ENCODE results near the gene ELN.
A peak's percentile ranks its signal among the peaks of the same experiment; 100 is the strongest.
"Not testable (repeated sequence)": the region's sequence is repeated elsewhere in the genome, so short reads cannot be mapped to it uniquely, and the experiment has no call there.

Gene ELN

DNA sequence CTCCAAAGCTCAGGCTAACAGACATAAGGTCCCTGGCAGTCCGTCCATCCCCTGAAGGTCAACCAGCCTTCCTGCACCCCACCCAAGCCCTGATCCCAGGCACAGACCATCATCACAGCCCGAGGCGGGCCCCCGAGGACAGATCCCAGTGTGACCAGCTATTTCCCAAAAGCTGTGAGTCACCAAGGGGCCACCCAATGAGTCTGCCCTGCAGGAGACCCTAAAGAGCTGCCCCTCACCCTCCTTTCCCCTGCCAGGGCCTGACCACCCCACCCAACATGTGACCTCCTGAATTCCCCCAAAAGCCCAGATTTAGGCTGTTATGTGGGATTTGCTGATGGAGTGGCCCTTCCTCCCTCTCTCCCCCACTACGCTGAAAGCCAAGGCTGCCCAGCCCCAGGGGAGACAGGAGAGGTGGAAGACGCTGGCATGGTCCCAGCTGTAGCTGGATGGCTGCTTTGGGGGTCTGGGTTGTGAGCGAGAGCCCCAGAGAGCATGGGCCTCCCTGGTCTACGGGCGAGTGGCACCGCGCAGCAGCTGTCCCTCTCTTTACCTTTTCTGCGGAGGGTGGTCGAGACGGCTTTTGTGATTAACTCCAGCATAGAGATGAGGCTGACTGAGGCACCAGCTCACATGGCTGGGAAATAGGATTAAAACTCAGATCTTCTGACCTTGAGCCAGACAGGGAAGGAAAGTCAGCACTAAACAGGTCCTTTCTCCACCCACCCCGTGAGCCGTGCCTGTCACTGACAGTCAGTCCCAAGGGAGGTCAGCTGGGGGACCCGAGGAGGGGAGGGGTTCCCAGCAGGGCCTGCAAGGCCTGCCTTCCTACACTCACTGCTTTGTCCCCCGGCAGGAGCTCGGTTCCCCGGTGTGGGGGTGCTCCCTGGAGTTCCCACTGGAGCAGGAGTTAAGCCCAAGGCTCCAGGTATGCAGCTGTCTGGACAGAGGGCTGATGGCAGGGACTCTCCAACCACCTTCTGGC is 16.7 kb downstream of the ELN start:
- DNase-seq = no peak

- DNase-seq = not testable (repeated sequence)
Observed at GRCh38 chr7:74046581-74046980, 18.6 kb downstream of the ELN start.

DNA sequence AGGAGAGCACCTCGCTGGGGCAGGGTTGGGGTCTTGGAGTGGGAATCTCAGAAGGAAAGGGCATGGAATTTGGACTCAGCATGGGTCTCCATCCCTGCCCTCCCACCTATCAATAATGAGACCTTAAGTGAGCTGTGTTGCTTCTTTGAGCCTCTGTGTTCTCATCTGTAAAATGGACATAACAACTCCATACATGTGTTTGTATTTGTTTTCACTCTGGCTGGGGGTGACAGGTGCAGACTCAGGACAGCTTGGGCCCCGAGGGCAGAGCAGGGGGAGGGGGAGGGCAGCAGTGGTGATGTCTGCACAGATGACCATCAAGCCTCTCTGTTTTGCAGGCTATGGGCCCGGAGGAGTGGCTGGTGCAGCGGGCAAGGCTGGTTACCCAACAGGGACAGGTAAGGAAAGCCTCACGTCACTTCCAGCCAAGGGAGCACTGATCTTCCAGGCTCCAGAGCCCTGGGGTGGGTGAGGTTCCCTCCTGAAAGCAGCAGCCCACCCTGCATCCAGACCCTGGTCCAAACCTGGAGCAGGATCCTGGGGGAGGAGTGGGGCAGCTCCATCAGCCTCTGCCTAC is 19.9 kb downstream of the ELN start:
- no peak for DNase-seq

GRCh38 chr7:74048999-74049599 is 21.1 kb downstream of the ELN start:
- no peak for DNase-seq

- DNase-seq = no peak
Observed at GRCh38 chr7:74049997-74050798, 22.2 kb downstream of the ELN start.

DNA sequence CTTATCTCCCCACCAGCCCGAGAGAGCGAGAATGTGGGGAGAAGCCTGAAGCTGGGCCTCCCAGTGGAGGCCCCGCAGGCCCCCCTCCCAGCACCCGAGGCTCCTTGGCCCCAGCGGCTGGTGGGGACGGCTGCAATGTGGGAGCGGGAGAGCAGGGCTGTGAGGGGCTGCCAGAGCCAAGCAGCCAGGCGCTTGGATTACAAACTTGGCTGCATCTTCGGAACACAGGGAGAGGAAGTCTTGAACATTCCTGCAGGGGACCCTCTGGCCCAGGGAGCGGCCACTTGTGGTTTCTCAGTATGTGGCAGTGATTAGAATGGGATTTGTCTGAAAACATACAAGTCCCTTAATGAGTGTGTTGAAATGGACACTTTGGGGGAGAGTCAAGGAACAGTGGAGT is 23.2 kb downstream of the ELN start:
- DNase-seq = no peak

DNA sequence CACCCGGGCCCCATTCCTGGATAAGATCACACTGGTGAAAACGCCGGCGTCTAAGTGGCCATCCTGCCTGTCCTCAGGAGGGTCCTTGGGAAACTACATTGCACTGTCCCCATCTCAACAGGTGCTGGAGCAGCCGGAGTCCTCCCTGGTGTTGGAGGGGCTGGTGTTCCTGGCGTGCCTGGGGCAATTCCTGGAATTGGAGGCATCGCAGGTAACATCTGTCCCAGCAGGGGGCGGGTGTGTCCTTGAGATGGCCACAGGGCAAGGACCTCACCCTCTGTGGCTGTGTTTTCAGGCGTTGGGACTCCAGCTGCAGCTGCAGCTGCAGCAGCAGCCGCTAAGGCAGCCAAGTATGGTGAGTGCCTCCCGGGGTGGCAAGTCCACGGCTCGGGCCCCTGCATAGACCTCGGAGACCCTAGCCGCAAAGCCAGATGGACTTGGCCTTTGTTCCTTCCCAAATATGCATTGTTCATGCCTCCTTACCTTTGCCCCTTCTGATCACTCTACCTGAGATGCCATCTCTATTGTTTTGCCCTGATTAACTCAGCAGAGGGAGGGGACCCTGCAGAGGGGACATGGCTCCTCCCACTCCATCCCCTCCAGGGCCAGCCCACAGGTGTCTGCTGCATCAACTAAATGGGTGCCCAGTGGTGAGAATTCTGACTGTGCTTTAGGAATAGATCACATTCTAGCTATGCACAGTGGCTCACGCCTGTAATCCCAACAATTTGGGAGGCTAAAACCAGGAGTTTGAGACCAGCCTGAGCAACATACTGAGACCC is 23.8 kb downstream of the ELN start:
- DNase-seq = no peak

- no peak for DNase-seq
Observed at GRCh38 chr7:74052628-74053027, 24.7 kb downstream of the ELN start.

DNA sequence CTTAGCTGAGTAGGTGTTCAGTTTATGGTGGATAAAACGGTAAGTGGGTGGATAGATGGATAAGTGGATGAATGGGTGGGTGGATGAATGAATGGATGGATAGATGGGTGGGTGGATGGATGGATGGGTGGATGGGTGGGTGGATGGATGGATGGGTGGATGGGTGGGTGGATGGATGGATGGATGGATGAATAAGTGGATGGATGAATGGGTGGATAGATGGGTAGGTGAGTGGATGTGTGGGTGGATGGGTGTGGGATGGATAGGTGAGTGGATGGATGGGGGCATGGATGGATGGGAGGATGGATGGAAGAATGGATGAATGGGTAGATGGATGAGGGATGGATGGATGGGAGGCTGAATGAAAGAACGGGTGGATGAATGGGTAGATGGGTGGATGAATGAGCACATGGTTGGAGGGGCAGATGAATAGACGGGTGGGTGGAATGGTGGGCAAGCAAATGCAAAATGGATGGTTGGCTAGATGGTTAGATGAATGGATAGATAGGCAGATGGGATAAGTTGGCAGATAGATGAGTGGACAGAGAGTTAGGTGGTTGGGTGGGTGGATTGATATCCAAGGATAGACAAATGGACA is 25.7 kb downstream of the ELN start:
- DNase-seq = no peak

GRCh38 chr7:74056096-74056915 is 28.3 kb downstream of the ELN start:
- DNase-seq = no peak

GRCh38 chr7:74057216-74057925 is 29.4 kb downstream of the ELN start:
- no peak for DNase-seq

GRCh38 chr7:74057987-74058386 is 30.0 kb downstream of the ELN start:
- no peak for DNase-seq

DNA sequence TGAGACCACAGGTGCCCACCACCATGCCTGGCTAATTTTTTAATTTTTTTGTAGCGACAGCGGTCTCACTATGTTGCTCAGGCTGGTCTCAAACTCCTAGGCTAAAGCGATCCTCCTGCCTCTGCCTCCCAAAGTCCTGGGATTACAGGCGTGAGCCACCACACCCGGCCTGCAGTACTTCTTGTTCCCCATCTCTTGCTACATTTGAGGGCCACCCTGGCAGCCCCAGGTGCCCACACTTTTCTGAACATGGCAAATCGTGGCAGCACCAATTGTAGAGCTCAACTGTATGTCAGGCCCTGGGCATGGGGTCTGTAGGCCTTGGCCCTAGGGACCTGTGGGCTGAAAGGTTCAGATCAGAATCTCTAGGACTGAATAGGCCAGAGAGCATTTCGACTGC is 30.5 kb downstream of the ELN start:
- DNase-seq = no peak

DNA sequence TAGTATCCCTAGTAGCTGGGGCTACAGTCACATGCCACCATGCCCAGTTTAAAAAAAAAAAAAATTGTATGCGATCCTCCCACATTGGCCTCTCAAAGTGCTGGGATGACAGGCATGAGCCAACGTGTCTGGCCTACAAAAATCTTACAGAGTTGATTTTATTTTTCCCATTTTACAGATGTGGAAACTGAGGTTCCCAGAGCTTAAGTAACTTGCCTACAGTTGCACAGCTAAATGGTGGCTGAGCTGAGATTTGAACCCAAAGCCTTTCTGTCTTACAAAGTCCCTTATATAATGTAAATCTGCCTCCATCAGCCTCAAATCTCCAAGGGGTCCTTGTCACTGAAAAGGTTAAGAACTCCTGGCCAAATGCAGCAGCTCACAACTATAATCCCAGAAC is 31.1 kb downstream of the ELN start:
- DNase-seq = no peak

GRCh38 chr7:74059681-74060588 is 32.0 kb downstream of the ELN start:
- no peak for DNase-seq

DNA sequence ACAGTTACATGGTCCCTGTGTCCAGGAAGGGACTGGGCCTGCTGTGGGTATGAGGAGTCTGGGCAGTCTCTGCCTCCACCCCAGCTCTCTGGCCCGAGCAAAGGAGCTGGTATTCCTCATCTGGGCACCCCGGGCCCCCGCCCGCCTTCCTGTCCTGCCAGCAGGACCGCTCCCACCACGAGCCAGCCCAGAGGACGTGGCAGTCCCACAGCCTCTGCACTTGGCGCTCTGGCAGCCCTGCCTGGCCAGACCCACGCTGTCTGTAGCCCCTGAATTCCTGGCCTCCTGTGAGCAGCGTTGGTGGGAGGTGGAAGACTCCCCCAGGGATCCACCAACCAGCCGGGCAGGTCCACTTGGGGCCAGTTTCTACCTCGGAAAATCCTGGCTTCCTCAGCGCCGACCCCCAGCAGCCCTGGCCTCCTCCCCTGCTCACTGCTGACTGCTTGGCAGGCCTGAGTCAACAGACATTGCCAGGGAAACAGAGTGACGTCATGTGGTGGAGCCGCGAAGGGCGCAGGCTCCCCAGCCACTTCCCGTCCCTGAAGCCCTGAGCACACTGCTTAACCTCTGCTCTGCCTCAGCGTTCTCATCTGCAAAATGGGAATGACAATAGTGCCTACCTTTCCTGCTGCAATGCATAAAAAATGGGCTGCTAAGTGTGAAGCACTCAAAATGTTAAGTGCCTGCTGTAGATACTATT is 34.0 kb downstream of the ELN start:
- peak; percentile 87 for DNase-seq

- no peak for DNase-seq
Observed at GRCh38 chr7:74063223-74063641, 35.3 kb downstream of the ELN start.

- DNase-seq = no peak
Observed at GRCh38 chr7:74063646-74064045, 35.7 kb downstream of the ELN start.
